H1 (cell line): ENCODE measurements around the gene TLR8. TPM values are rescaled to one million over a fixed set of nuclear protein-coding genes. Genes with fewer than 3 reads are reported as not detected.
A peak's percentile ranks its signal among the peaks of the same experiment; 100 is the strongest.

ENCODE experiments used
- CTCF ChIA-PET: fragments of 300-600 bp; sonication (Branson Sonifier 250); formaldehyde crosslinking; loops from one replicate; lab custom pipeline; 2021; ENCODE audit not compliant: partially characterized antibody; lab: Charles Lee
- POLR2A ChIA-PET: fragments of 300-600 bp; sonication (Branson Sonifier 250); formaldehyde crosslinking; loops from one replicate; lab custom pipeline; 2021; ENCODE audit warnings: inconsistent platforms; ENCODE audit not compliant: partially characterized antibody; lab: Charles Lee
- DNase-seq, 2 experiments: peaks; one replicate each; pipeline versions ENCODE4 v3.0.0 to v3.0.0-alpha.2; 2010 to 2022; ENCODE audit warnings: low spot score in 2 of 2, low read depth in 1 of 2, mixed read lengths in 1 of 2
- FAIRE-seq: peaks from 2 replicates; lab custom pipeline; 2011; peaks lifted over from hg19 to GRCh38; lab: Jason Lieb, UNC
- H2AFZ ChIP-seq: 2 replicates; pipeline ENCODE4 v1.8.1; 2012; ENCODE audit warnings: low read length, inconsistent platforms
- H2AK5ac ChIP-seq: 2 replicates; pipeline ENCODE4 v1.6.1; 2013; ENCODE audit warnings: low read depth, low read length
- H2BK120ac ChIP-seq: replicated peaks from 2 replicates; pipeline ENCODE3; 2013; ENCODE audit warnings: low read depth, low read length, inconsistent platforms
- H2BK12ac ChIP-seq: 2 replicates; pipeline ENCODE4 v1.6.1; 2013; ENCODE audit warnings: low read depth, low read length
- H2BK15ac ChIP-seq: 2 replicates; pipeline ENCODE4 v1.6.1; 2013; ENCODE audit warnings: low read length
- H2BK20ac ChIP-seq: 2 replicates; pipeline ENCODE4 v1.6.1; 2013; ENCODE audit warnings: low read length
- H2BK5ac ChIP-seq: 2 replicates; pipeline ENCODE4 v1.6.1; 2013; ENCODE audit warnings: low read depth, low read length
- H3K14ac ChIP-seq: 2 replicates; pipeline ENCODE4 v1.6.1; 2013; ENCODE audit warnings: inconsistent platforms; ENCODE audit not compliant: insufficient read length
- H3K18ac ChIP-seq: 2 replicates; pipeline ENCODE4 v1.6.1; 2013; ENCODE audit warnings: low read length; ENCODE audit errors: extremely low read depth
- H3K23ac ChIP-seq: 2 replicates; pipeline ENCODE4 v1.6.1; 2013; ENCODE audit warnings: inconsistent platforms; ENCODE audit not compliant: insufficient read length
- H3K23me2 ChIP-seq: 2 replicates; pipeline ENCODE4 v1.6.1; 2013; ENCODE audit warnings: low read depth, low read length
- H3K27ac ChIP-seq: 2 replicates; pipeline ENCODE4 v1.6.1; 2011; ENCODE audit warnings: low read depth, low read length, inconsistent platforms
- H3K27me3 ChIP-seq, 4 experiments: replicated peaks in 1 of 4; 1 replicate in 1 of 4; 2 replicates in 3 of 4; pipeline versions ENCODE4 v1.6.1 to v1.8.1; 2011 to 2013; ENCODE audit warnings: low read length in 3 of 4, mild to moderate bottlenecking in 3 of 4, inconsistent platforms in 2 of 4, mixed read lengths in 2 of 4, moderate library complexity in 1 of 4; ENCODE audit not compliant: control insufficient read depth in 3 of 4, insufficient read depth in 3 of 4; ENCODE audit errors: extremely low read depth in 1 of 4
- H3K36me3 ChIP-seq, 4 experiments: 2 replicates each; pipeline versions ENCODE4 v1.6.1 to v1.8.1; 2011 to 2013; ENCODE audit warnings: mild to moderate bottlenecking in 4 of 4, low read length in 3 of 4, moderate library complexity in 2 of 4, control low read depth in 1 of 4, inconsistent platforms in 1 of 4; ENCODE audit not compliant: insufficient read depth in 4 of 4, control insufficient read depth in 2 of 4
- H3K4ac ChIP-seq: replicated peaks from 2 replicates; pipeline ENCODE3; 2013; ENCODE audit warnings: low read length, low read depth, mixed read lengths, inconsistent platforms; ENCODE audit not compliant: insufficient read length
- H3K4me1 ChIP-seq, 4 experiments: replicated peaks in 1 of 4; 1 replicate in 1 of 4; 2 replicates in 3 of 4; pipeline versions ENCODE4 v1.6.1 to v1.8.1; 2011 to 2013; ENCODE audit warnings: low read length in 3 of 4, inconsistent platforms in 2 of 4, mixed read lengths in 1 of 4; ENCODE audit not compliant: insufficient read depth in 4 of 4, control insufficient read depth in 3 of 4
- H3K4me2 ChIP-seq, 2 experiments: 2 replicates each; pipeline versions ENCODE4 v1.6.1 to v1.8.1; 2011 to 2013; ENCODE audit warnings: low read depth in 2 of 2, low read length in 2 of 2, control low read depth in 1 of 2, inconsistent platforms in 1 of 2, mild to moderate bottlenecking in 1 of 2; ENCODE audit not compliant: insufficient read depth in 1 of 2
- H3K4me3 ChIP-seq, 4 experiments: fragments of 200-600, 300-600 bp in 1 of 4; sonication (generic), shearing (Covaris generic), sonication (Bioruptor Twin) in 1 of 4; 2 replicates each; pipeline versions ENCODE4 v1.5.1 to v1.8.1; 2011 to 2016; ENCODE audit warnings: low read length in 4 of 4, low read depth in 3 of 4, control low read depth in 2 of 4, inconsistent platforms in 2 of 4, mild to moderate bottlenecking in 2 of 4, mixed read lengths in 1 of 4, moderate library complexity in 1 of 4; ENCODE audit not compliant: insufficient read depth in 2 of 4; ENCODE audit errors: extremely low read depth in 1 of 4
- H3K56ac ChIP-seq: replicated peaks from 2 replicates; pipeline ENCODE3; 2013; ENCODE audit warnings: low read depth, mild to moderate bottlenecking, mixed read lengths, low read length, inconsistent platforms; ENCODE audit not compliant: insufficient read length
- H3K79me1 ChIP-seq: 2 replicates; pipeline ENCODE4 v1.6.1; 2013; ENCODE audit warnings: low read depth, low read length, control low read depth
- H3K79me2 ChIP-seq, 2 experiments: 2 replicates each; pipeline versions ENCODE4 v1.6.1 to v1.8.1; 2012 to 2013; ENCODE audit warnings: low read length in 2 of 2, mild to moderate bottlenecking in 2 of 2, inconsistent platforms in 1 of 2; ENCODE audit not compliant: insufficient read depth in 2 of 2, control insufficient read depth in 1 of 2
- H3K9ac ChIP-seq, 4 experiments: replicated peaks in 1 of 4; 1 replicate in 1 of 4; 2 replicates in 3 of 4; pipeline versions ENCODE4 v1.6.1 to v1.8.1; 2011 to 2013; ENCODE audit warnings: low read depth in 3 of 4, low read length in 3 of 4, control low read depth in 2 of 4, mild to moderate bottlenecking in 2 of 4, moderate library complexity in 2 of 4, inconsistent platforms in 1 of 4; ENCODE audit errors: extremely low read depth in 1 of 4
- H3K9me3 ChIP-seq, 2 experiments: 2 replicates each; pipeline versions ENCODE4 v1.6.1 to v1.8.1; 2012 to 2013; ENCODE audit warnings: mild to moderate bottlenecking in 2 of 2, moderate library complexity in 2 of 2, control low read depth in 1 of 2, inconsistent platforms in 1 of 2, low read depth in 1 of 2, low read length in 1 of 2, mixed read lengths in 1 of 2; ENCODE audit not compliant: insufficient read depth in 2 of 2
- H4K20me1 ChIP-seq, 2 experiments: replicated peaks in 1 of 2; 2 replicates each; pipeline versions ENCODE3 to v1.8.1; 2011 to 2013; ENCODE audit warnings: inconsistent platforms in 2 of 2, low read length in 2 of 2, mild to moderate bottlenecking in 1 of 2; ENCODE audit not compliant: insufficient read depth in 2 of 2, control insufficient read depth in 1 of 2
- H4K5ac ChIP-seq: 2 replicates; pipeline ENCODE4 v1.6.1; 2013; ENCODE audit warnings: low read length, low read depth, mixed read lengths, inconsistent platforms; ENCODE audit not compliant: insufficient read length
- H4K8ac ChIP-seq: 2 replicates; pipeline ENCODE4 v1.8.0; 2013; ENCODE audit warnings: mild to moderate bottlenecking, moderate library complexity, low read length, inconsistent platforms; ENCODE audit not compliant: insufficient read depth; ENCODE audit errors: extremely low read depth
- H4K91ac ChIP-seq: replicated peaks from 2 replicates; pipeline ENCODE3; 2013; ENCODE audit warnings: low read length, mixed read lengths, inconsistent platforms; ENCODE audit not compliant: insufficient read length
- RAD21 ChIP-seq, 2 experiments: IDR thresholded peaks in 1 of 2; conservative IDR thresholded peaks in 1 of 2; 2 replicates each; pipeline ENCODE4 v1.6.1; 2011; ENCODE audit warnings: low read depth in 2 of 2, low read length in 2 of 2, improper control_type of control experiment in 1 of 2, inconsistent platforms in 1 of 2, mild to moderate bottlenecking in 1 of 2, moderate library complexity in 1 of 2
- WGBS, 2 experiments: shearing (Covaris generic) in 1 of 2; methylation state at CpG; one replicate each; pipeline versions ENCODE4 v1.1.6 to v1.1.7; 2013 to 2015; ENCODE audit warnings: low lambda C conversion rate in 2 of 2, mixed read lengths in 2 of 2, inconsistent platforms in 1 of 2, low coverage in 1 of 2, missing lambda C conversion rate in 1 of 2; ENCODE audit not compliant: insufficient replicate concordance in 2 of 2, insufficient coverage in 1 of 2, insufficient read length in 1 of 2; ENCODE audit errors: extremely low coverage in 1 of 2, missing lambda C conversion rate in 1 of 2; 5-methylcytosine and 5-hydroxymethylcytosine counted together
- polyA plus RNA-seq, 7 experiments: library from polyadenylated mRNA; depleted of rRNA in 3 of 7; stranded (reverse) in 5 of 7; unstranded in 2 of 7; fragments of >200 nt in 5 of 7; fragments of 200-250 nt in 2 of 7; gene quantifications; 1 replicate in 5 of 7; 2 replicates in 1 of 7; 4 replicates in 1 of 7; pipeline versions ENCODE4 v1.2.1 to v1.2.3, GENCODE V29; 2011 to 2013; ENCODE audit warnings: missing spikeins in 2 of 7, mixed read lengths in 2 of 7
- total RNA-seq: library from RNA; stranded (reverse); fragmentation: NEBNext Ultra II Directional; extraction: Animal tissue kit (Norgen Biotek cat#: 25700); gene quantifications from 2 replicates; pipeline ENCODE4 v1.2.1, GENCODE V29; 2021
- TF ChIP-seq, protein P1 (sequence below): IDR thresholded peaks from 2 replicates; pipeline ENCODE4 v1.6.1; 2012; ENCODE audit warnings: inconsistent platforms

TLR8 gene
- total and polyA plus RNA-seq, 2 of the 8 experiments (the other 6 are each of a cell fraction or from before 2014, with no cell fraction given) = not detected

DNA sequence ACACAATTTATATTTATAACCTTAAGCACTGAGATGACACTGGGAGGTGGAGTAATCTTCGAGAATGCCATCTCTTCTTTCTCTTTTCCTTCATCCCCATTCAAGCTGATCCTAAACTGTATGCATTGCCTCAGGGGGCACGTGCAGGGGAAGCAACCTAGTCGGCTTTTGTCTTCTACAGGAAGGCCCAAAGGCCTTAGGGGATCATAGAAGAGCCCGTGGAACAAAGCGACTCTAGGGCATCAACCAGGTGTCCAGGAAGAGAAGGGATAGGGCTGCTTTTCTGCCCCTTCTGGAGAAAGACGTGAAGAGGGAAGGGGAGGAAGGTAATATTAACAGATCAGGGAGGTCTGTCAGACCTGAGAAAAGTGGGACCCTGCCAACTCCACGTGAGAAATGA is 6.9 kb upstream of the TLR8 start:
- no peaks in the 10 kb centered on the region for H3K27me3 ChIP-seq
- no peak overlapping the region for H2BK5ac ChIP-seq
- no peak overlapping the region for H2AK5ac ChIP-seq
- no peak overlapping the region for H3K56ac ChIP-seq
- no peak overlapping the region for H3K4ac ChIP-seq
- H2BK15ac ChIP-seq = no peak overlapping the region
- no peak overlapping the region for H3K9ac ChIP-seq
- TF ChIP-seq, protein P1, sequence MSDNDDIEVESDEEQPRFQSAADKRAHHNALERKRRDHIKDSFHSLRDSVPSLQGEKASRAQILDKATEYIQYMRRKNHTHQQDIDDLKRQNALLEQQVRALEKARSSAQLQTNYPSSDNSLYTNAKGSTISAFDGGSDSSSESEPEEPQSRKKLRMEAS = peak; percentile 49; the same call in 1 of the 2 replicates
- TF ChIP-seq RAD21 (IDR thresholded peaks at IDR 0.05 in 1 of 2, conservative IDR thresholded peaks at IDR 0.05 in 1 of 2; ENCODE audit: low read depth in 2 of 2, low read length in 2 of 2) = no peak
- H2AFZ ChIP-seq = no peak overlapping the region
- no peak overlapping the region for H2BK12ac ChIP-seq
- WGBS, 2 experiments = 53% methylated on average over 3 of the region's 7 CpGs; no CpG with 5 or more reads in 1 of the 2 experiments
- FAIRE-seq (peak; percentile 58), DNase-seq (no peak)
- no peak overlapping the region for H3K27ac ChIP-seq
- ChIA-PET POLR2A (no interaction called here), CTCF (interaction anchor here (1.1 to 3.5 kb wide), 5 partner anchors 12 to 227 kb away, joined by 3 to 28 read pairs (median 5); no protein-coding TSS in a partner anchor)
- no peak overlapping the region for H2BK20ac ChIP-seq
- peak overlapping the region; percentile 61 for H2BK120ac ChIP-seq
- peaks cover 0 to 3% of the 10 kb centered on the region in 2 experiments; a peak in 1 of 4 replicates for H3K9me3 ChIP-seq
- H3K4me2 ChIP-seq = peak overlapping the region in 1 of 2 experiments; percentile 24; a peak in 1 of 4 replicates
- no peak overlapping the region for H4K8ac ChIP-seq
- no peaks in the 10 kb centered on the region for H4K20me1 ChIP-seq
- no peak overlapping the region for H4K5ac ChIP-seq
- peaks cover 0 to 2% (median 0%) of the 10 kb centered on the region in 4 experiments; a peak in 3 of 7 replicates for H3K4me1 ChIP-seq
- no peak overlapping the region; the same call in 1 of the 2 replicates for H3K18ac ChIP-seq
- H4K91ac ChIP-seq = peak overlapping the region; percentile 73
- H3K4me3 ChIP-seq = no peak overlapping the region
- no peak overlapping the region for H3K14ac ChIP-seq
- no peaks in the 10 kb centered on the region for H3K23me2 ChIP-seq
- H3K36me3 ChIP-seq = no peaks in the 10 kb centered on the region
- no peaks in the 10 kb centered on the region for H3K79me2 ChIP-seq
- no peaks in the 10 kb centered on the region for H3K79me1 ChIP-seq
- no peak overlapping the region for H3K23ac ChIP-seq
